H9 (cell line): ENCODE data around the gene ELFN1. TPM values are rescaled to one million over a fixed set of nuclear protein-coding genes. Genes with fewer than 3 reads are reported as not detected.

Experiments
- DNase-seq: peaks from one replicate; pipeline ENCODE4 v3.0.0-alpha.2; 2017
- H2AFZ ChIP-seq: one replicate; pipeline ENCODE4 v1.6.1; 2013; ENCODE audit warnings: mild to moderate bottlenecking, low read length, control low read depth, moderate library complexity
- H2AK5ac ChIP-seq: 2 replicates; pipeline ENCODE4 v1.6.1; 2013; ENCODE audit warnings: low read length, control low read depth, mixed read lengths; ENCODE audit not compliant: insufficient read length
- H2BK120ac ChIP-seq: one replicate; pipeline ENCODE4 v1.6.1; 2013; ENCODE audit warnings: low read depth, mild to moderate bottlenecking, low read length, control low read depth, inconsistent platforms; ENCODE audit not compliant: poor library complexity, severe bottlenecking
- H2BK12ac ChIP-seq: 2 replicates; pipeline ENCODE4 v1.6.1; 2013; ENCODE audit warnings: low read length, control low read depth, mixed read lengths, low read depth; ENCODE audit not compliant: insufficient read length
- H2BK15ac ChIP-seq: 2 replicates; pipeline ENCODE4 v1.6.1; 2013; ENCODE audit warnings: low read depth, low read length, control low read depth
- H2BK20ac ChIP-seq: one replicate; pipeline ENCODE4 v1.6.1; 2013; ENCODE audit warnings: low read depth, mild to moderate bottlenecking, low read length, control low read depth, inconsistent platforms; ENCODE audit not compliant: poor library complexity, severe bottlenecking
- H2BK5ac ChIP-seq: 2 replicates; pipeline ENCODE4 v1.6.1; 2013; ENCODE audit warnings: low read length, control low read depth, mixed read lengths; ENCODE audit not compliant: insufficient read length
- H3K14ac ChIP-seq: 2 replicates; pipeline ENCODE4 v1.6.1; 2013; ENCODE audit warnings: low read length, control low read depth; ENCODE audit not compliant: insufficient read depth
- H3K18ac ChIP-seq: 2 replicates; pipeline ENCODE4 v1.6.1; 2013; ENCODE audit warnings: low read depth, mild to moderate bottlenecking, mixed read lengths, low read length, control low read depth; ENCODE audit not compliant: insufficient read length
- H3K23ac ChIP-seq: 2 replicates; pipeline ENCODE4 v1.6.1; 2013; ENCODE audit warnings: low read length, control low read depth, mixed read lengths, low read depth; ENCODE audit not compliant: insufficient read length
- H3K23me2 ChIP-seq: 2 replicates; pipeline ENCODE4 v1.6.1; 2013; ENCODE audit warnings: low read depth, mild to moderate bottlenecking, mixed read lengths, low read length, control low read depth; ENCODE audit not compliant: insufficient read length, poor library complexity, severe bottlenecking
- H3K27ac ChIP-seq: 2 replicates; pipeline ENCODE4 v1.5.1; 2013; ENCODE audit warnings: low read length, control low read depth, mixed read lengths, low read depth; ENCODE audit not compliant: insufficient read length
- H3K27me3 ChIP-seq: 2 replicates; pipeline ENCODE4 v1.6.1; 2013; ENCODE audit warnings: low read length, control low read depth, inconsistent platforms; ENCODE audit not compliant: insufficient read depth
- H3K4ac ChIP-seq: 2 replicates; pipeline ENCODE4 v1.6.1; 2013; ENCODE audit warnings: low read depth, mild to moderate bottlenecking, control low read depth, inconsistent platforms, low read length, moderate library complexity
- H3K4me1 ChIP-seq: 2 replicates; pipeline ENCODE4 v1.6.1; 2013; ENCODE audit warnings: low read length, control low read depth, inconsistent platforms; ENCODE audit not compliant: insufficient read depth
- H3K4me2 ChIP-seq: 2 replicates; pipeline ENCODE4 v1.6.1; 2013; ENCODE audit warnings: low read length, control low read depth, mixed read lengths; ENCODE audit not compliant: insufficient read length, insufficient read depth
- H3K56ac ChIP-seq: 2 replicates; pipeline ENCODE4 v1.6.1; 2013; ENCODE audit warnings: low read depth, mild to moderate bottlenecking, mixed read lengths, low read length, control low read depth; ENCODE audit not compliant: insufficient read length
- H3K79me1 ChIP-seq: 2 replicates; pipeline ENCODE4 v1.6.1; 2013; ENCODE audit warnings: low read depth, mild to moderate bottlenecking, moderate library complexity, low read length, control low read depth, inconsistent platforms; ENCODE audit not compliant: insufficient read depth, poor library complexity, severe bottlenecking
- H3K79me2 ChIP-seq: 2 replicates; pipeline ENCODE4 v1.6.1; 2013; ENCODE audit warnings: low read length, control low read depth, inconsistent platforms; ENCODE audit not compliant: insufficient read depth
- H3K9ac ChIP-seq: 2 replicates; pipeline ENCODE4 v1.6.1; 2013; ENCODE audit warnings: low read length, control low read depth, mixed read lengths; ENCODE audit not compliant: insufficient read length; ENCODE audit errors: extremely low read depth
- H3K9me3 ChIP-seq: one replicate; pipeline ENCODE4 v1.6.1; 2013; ENCODE audit warnings: low read depth, low read length, inconsistent platforms; ENCODE audit not compliant: control insufficient read depth
- H3T11ph ChIP-seq: one replicate; pipeline ENCODE4 v1.6.1; 2013; ENCODE audit warnings: mild to moderate bottlenecking, low read length, control low read depth, inconsistent platforms
- H4K20me1 ChIP-seq: one replicate; pipeline ENCODE4 v1.6.1; 2013; ENCODE audit not compliant: control insufficient read depth, insufficient read length, insufficient read depth
- H4K5ac ChIP-seq: 2 replicates; pipeline ENCODE4 v1.6.1; 2013; ENCODE audit warnings: low read depth, mild to moderate bottlenecking, mixed read lengths, low read length, control low read depth; ENCODE audit not compliant: insufficient read length
- H4K8ac ChIP-seq: replicated peaks from 2 replicates; pipeline ENCODE4 v1.6.1; 2013; ENCODE audit warnings: low read length, control low read depth, mixed read lengths, low read depth; ENCODE audit not compliant: insufficient read length
- H4K91ac ChIP-seq: 2 replicates; pipeline ENCODE4 v1.6.1; 2013; ENCODE audit warnings: low read depth, mild to moderate bottlenecking, moderate library complexity, mixed read lengths, low read length, control low read depth; ENCODE audit not compliant: insufficient read length
- H3K27ac Mint-ChIP-seq, 3 experiments: 2 replicates in 2 of 3; 3 replicates in 1 of 3; pipeline ENCODE4 v1.8.0; 2020 to 2021; ENCODE audit warnings: mixed read lengths in 3 of 3, mild to moderate bottlenecking in 1 of 3, moderate library complexity in 1 of 3
- H3K27me3 Mint-ChIP-seq: 2 replicates; pipeline ENCODE4 v1.8.0; 2021; ENCODE audit warnings: low read depth, mild to moderate bottlenecking, moderate library complexity, mixed read lengths
- H3K36me3 Mint-ChIP-seq, 3 experiments: 2 replicates in 2 of 3; 3 replicates in 1 of 3; pipeline ENCODE4 v1.8.0; 2020 to 2021; ENCODE audit warnings: low read depth in 3 of 3, mixed read lengths in 3 of 3; ENCODE audit not compliant: insufficient read depth in 1 of 3
- H3K4me1 Mint-ChIP-seq, 2 experiments: 2 replicates each; pipeline ENCODE4 v1.8.0; 2020; ENCODE audit warnings: mixed read lengths in 2 of 2
- H3K4me3 Mint-ChIP-seq, 2 experiments: 2 replicates in 1 of 2; 3 replicates in 1 of 2; pipeline ENCODE4 v1.8.0; 2020 to 2021; ENCODE audit warnings: mild to moderate bottlenecking in 2 of 2, mixed read lengths in 2 of 2, moderate library complexity in 1 of 2
- H3K9me3 Mint-ChIP-seq, 2 experiments: 2 replicates in 1 of 2; 3 replicates in 1 of 2; pipeline ENCODE4 v1.8.0; 2020; ENCODE audit warnings: mild to moderate bottlenecking in 2 of 2, mixed read lengths in 2 of 2, moderate library complexity in 1 of 2
- CTCF ChIP-seq: fragments of 200-600 bp; sonication (generic); conservative IDR thresholded peaks from 3 replicates; pipeline ENCODE4 v1.8.0; 2021; ENCODE audit warnings: antibody characterized with exemption, mild to moderate bottlenecking
- WGBS: extraction: QIAGEN DNeasy Blood & Tissue Kit; methylation state at CpG from one replicate; pipeline ENCODE4 v1.1.7; 2013; ENCODE audit warnings: missing lambda C conversion rate, low lambda C conversion rate, mixed read lengths; ENCODE audit not compliant: insufficient read length; ENCODE audit errors: extremely low coverage; 5-methylcytosine and 5-hydroxymethylcytosine counted together
- total RNA-seq: library from RNA; stranded (reverse); gene quantifications from 2 replicates; pipeline ENCODE4 v1.2.1, GENCODE V29; 2021

ELFN1 gene
- total RNA-seq, 1 experiment from 2014 or later, result 3.7 TPM

GRCh38 chr7:1624999-1625927 is 44.8 kb upstream of the ELFN1 start:
- Histone ChIP-seq H3K9ac (no peak overlapping the region), H4K8ac (no peak overlapping the region), H3K18ac (no peak overlapping the region), H3K56ac (no peak overlapping the region), H4K91ac (no peak overlapping the region), H3K27me3 (no peaks in the 10 kb centered on the region), H3K27ac (no peak overlapping the region), H3K4me2 (no peak overlapping the region), H4K5ac (no peak overlapping the region), H2BK12ac (no peak overlapping the region), H3K79me1 (no peaks in the 10 kb centered on the region), H3K23me2 (no peaks in the 10 kb centered on the region), H3K14ac (no peak overlapping the region), H2BK15ac (no peak overlapping the region), H3K79me2 (no peaks in the 10 kb centered on the region), H2AFZ (no peak overlapping the region), H2BK120ac (no peak overlapping the region), H3K23ac (no peak overlapping the region), H3T11ph (no peak overlapping the region), H3K4me1 (no peaks in the 10 kb centered on the region), H3K4ac (no peak overlapping the region), H2BK20ac (no peak overlapping the region), H4K20me1 (no peaks in the 10 kb centered on the region), H3K9me3 (no peaks in the 10 kb centered on the region), H2BK5ac (no peak overlapping the region), H2AK5ac (no peak overlapping the region)
- peaks cover 0 to 10% of the 10 kb centered on the region in 2 experiments; a peak in 3 of 5 replicates for H3K9me3 Mint-ChIP-seq
- H3K27me3 Mint-ChIP-seq, result peaks cover 19% of the 10 kb centered on the region
- H3K27ac Mint-ChIP-seq, result no peak overlapping the region
- no peaks in the 10 kb centered on the region for H3K36me3 Mint-ChIP-seq
- H3K4me1 Mint-ChIP-seq, result peaks cover 0 to 6% of the 10 kb centered on the region in 2 experiments; a peak in 1 of 4 replicates
- DNase-seq, result no peak
- TF ChIP-seq CTCF, result no peak
- no CpG with 5 or more reads among the region's 18 CpGs for WGBS
- no peak overlapping the region for H3K4me3 Mint-ChIP-seq
